H1 (cell line): ENCODE results near the gene NR2C2.

Experiments used
- CEBPB ChIP-seq: IDR thresholded peaks from 2 replicates; pipeline ENCODE4 v1.6.1; 2012; ENCODE audit warnings: low read depth, low read length
- EP300 ChIP-seq, 2 experiments: IDR thresholded peaks; 1 replicate in 1 of 2; 2 replicates in 1 of 2; pipeline ENCODE4 v1.6.1; 2011 to 2012; ENCODE audit warnings: low read depth in 2 of 2, low read length in 2 of 2, mild to moderate bottlenecking in 2 of 2, borderline replicate concordance in 1 of 2, inconsistent platforms in 1 of 2, moderate library complexity in 1 of 2
- GABPA ChIP-seq: IDR thresholded peaks from 2 replicates; pipeline ENCODE4 v1.6.1; 2011; ENCODE audit warnings: mild to moderate bottlenecking, low read length, moderate library complexity, borderline replicate concordance; ENCODE audit not compliant: insufficient read depth
- HDAC2 ChIP-seq, 2 experiments: fragments of 300-600 bp in 1 of 2; sonication (generic) in 1 of 2; IDR thresholded peaks; 2 replicates each; pipeline ENCODE4 v1.6.1; 2011 to 2012; ENCODE audit warnings: low read depth in 2 of 2, low read length in 2 of 2, mild to moderate bottlenecking in 2 of 2, moderate library complexity in 2 of 2, borderline replicate concordance in 1 of 2, inconsistent platforms in 1 of 2
- NANOG ChIP-seq: IDR thresholded peaks from 2 replicates; pipeline ENCODE4 v1.6.1; 2011; ENCODE audit warnings: low read length, low read depth, mild to moderate bottlenecking, inconsistent platforms; ENCODE audit not compliant: insufficient read depth, poor library complexity, severe bottlenecking
- PHF8 ChIP-seq: fragments of 200-600 bp; sonication (generic); conservative IDR thresholded peaks from 2 replicates; pipeline ENCODE4 v1.7.1; 2012; ENCODE audit warnings: low read depth, mild to moderate bottlenecking, inconsistent platforms, low read length, moderate library complexity
- POLR2A ChIP-seq, 2 experiments: IDR thresholded peaks; 1 replicate in 1 of 2; 2 replicates in 1 of 2; pipeline ENCODE4 v1.6.1; 2011; ENCODE audit warnings: low read depth in 2 of 2, low read length in 2 of 2, mild to moderate bottlenecking in 2 of 2; ENCODE audit errors: control extremely low read depth in 1 of 2
- POLR2AphosphoS5 ChIP-seq: IDR thresholded peaks from 2 replicates; pipeline ENCODE4 v1.6.1; 2011; ENCODE audit warnings: low read depth, low read length
- RAD21 ChIP-seq, 2 experiments: IDR thresholded peaks in 1 of 2; conservative IDR thresholded peaks in 1 of 2; 2 replicates each; pipeline ENCODE4 v1.6.1; 2011; ENCODE audit warnings: low read depth in 2 of 2, low read length in 2 of 2, improper control_type of control experiment in 1 of 2, inconsistent platforms in 1 of 2, mild to moderate bottlenecking in 1 of 2, moderate library complexity in 1 of 2
- SP1 ChIP-seq: IDR thresholded peaks from 2 replicates; pipeline ENCODE4 v1.6.1; 2011; ENCODE audit warnings: low read depth, low read length
- TAF1 ChIP-seq: IDR thresholded peaks from 2 replicates; pipeline ENCODE4 v1.6.1; 2011; ENCODE audit warnings: mild to moderate bottlenecking, low read depth, low read length
- TF ChIP-seq, protein P1 (sequence below), 3 experiments: IDR thresholded peaks; 1 replicate in 2 of 3; 2 replicates in 1 of 3; pipeline versions ENCODE4 v1.5.1 to v1.6.1; 2011; ENCODE audit warnings: low read length in 3 of 3, mild to moderate bottlenecking in 3 of 3, inconsistent platforms in 2 of 3, low read depth in 1 of 3, moderate library complexity in 1 of 3; ENCODE audit not compliant: insufficient read depth in 1 of 3; ENCODE audit errors: control extremely low read depth in 1 of 3

DNA sequence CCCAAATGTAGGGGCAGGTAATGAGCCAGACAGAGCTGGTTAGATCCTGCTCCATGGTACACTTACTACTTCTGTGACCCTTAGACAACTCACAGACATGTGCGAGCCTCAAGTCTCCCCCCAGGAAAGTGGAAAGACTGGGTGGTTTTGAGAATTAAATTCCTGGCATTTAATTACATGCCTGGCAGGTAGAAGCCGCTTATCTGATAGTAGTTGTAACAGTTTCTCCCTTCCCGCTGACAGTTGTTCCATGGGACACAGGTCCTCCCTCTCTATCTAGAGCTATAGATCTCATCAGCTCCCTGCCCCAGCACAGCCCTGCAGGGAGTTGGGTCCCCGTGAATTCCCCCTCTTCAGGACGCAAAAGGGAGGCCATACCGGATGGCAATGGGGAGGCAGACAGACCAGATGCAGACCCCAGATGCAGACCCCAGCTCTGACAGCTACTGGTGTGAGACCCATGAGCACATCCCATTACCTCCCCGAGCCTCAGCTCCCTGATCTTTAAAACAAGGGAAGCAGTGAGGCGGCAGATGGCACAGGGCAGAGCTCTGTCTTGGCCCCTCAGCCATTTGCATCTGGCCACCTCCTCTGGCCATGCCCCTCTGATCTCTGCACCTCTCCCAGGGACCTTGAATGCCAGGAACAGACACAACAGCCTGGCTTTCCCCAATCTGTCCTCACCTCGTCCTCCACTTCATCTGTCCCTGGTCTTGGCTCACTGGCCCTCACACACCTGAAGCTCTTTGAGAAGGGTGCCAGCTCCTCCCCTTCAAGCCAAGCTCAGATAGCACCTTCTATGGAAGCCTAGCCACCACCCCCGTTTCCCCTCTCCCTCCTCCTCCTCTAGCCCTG lies 34.1 kb upstream of the NR2C2 start:
- TF ChIP-seq, protein P1, sequence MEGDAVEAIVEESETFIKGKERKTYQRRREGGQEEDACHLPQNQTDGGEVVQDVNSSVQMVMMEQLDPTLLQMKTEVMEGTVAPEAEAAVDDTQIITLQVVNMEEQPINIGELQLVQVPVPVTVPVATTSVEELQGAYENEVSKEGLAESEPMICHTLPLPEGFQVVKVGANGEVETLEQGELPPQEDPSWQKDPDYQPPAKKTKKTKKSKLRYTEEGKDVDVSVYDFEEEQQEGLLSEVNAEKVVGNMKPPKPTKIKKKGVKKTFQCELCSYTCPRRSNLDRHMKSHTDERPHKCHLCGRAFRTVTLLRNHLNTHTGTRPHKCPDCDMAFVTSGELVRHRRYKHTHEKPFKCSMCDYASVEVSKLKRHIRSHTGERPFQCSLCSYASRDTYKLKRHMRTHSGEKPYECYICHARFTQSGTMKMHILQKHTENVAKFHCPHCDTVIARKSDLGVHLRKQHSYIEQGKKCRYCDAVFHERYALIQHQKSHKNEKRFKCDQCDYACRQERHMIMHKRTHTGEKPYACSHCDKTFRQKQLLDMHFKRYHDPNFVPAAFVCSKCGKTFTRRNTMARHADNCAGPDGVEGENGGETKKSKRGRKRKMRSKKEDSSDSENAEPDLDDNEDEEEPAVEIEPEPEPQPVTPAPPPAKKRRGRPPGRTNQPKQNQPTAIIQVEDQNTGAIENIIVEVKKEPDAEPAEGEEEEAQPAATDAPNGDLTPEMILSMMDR (IDR thresholded peaks at IDR 0.05; ENCODE audit: control extremely low read depth in 1 of 3, insufficient read depth in 1 of 3, low read depth in 1 of 3, low read length in 3 of 3), result no peak
- no peak for TF ChIP-seq PHF8
- no peak for TF ChIP-seq RAD21 (IDR thresholded peaks at IDR 0.05 in 1 of 2, conservative IDR thresholded peaks at IDR 0.05 in 1 of 2; ENCODE audit: low read depth in 2 of 2, low read length in 2 of 2)
- no peak for TF ChIP-seq HDAC2 (IDR thresholded peaks at IDR 0.05; ENCODE audit: borderline replicate concordance in 1 of 2, low read depth in 2 of 2, low read length in 2 of 2)
- TF ChIP-seq CEBPB, result no peak
- TF ChIP-seq POLR2A (IDR thresholded peaks at IDR 0.05; ENCODE audit: control extremely low read depth in 1 of 2, low read depth in 2 of 2, low read length in 2 of 2), result no peak
- no peak for TF ChIP-seq EP300 (IDR thresholded peaks at IDR 0.05; ENCODE audit: borderline replicate concordance in 1 of 2, low read depth in 2 of 2, low read length in 2 of 2)
- TF ChIP-seq GABPA, result no peak
- no peak for TF ChIP-seq POLR2AphosphoS5
- no peak for TF ChIP-seq SP1
- no peak for TF ChIP-seq TAF1
- no peak for TF ChIP-seq NANOG
